Fibroblast of the aortic adventitia (primary cell): ENCODE measurements around the gene PAX1. TPM values are rescaled to one million over a fixed set of nuclear protein-coding genes. Genes with fewer than 3 reads are reported as not detected.

Source experiments
- small RNA-seq: library from RNA; depleted of rRNA; stranded (forward); fragments of <200 nt; gene quantifications from one replicate; pipeline ENCODE3, GENCODE V24; 2012
- total RNA-seq: library from RNA; depleted of rRNA; stranded (reverse); fragments of >200 nt; gene quantifications from 2 replicates; pipeline ENCODE4 v1.2.3, GENCODE V29; 2012; ENCODE audit warnings: low replicate concordance

PAX1 gene
- total RNA-seq, 1 donor: not detected

Small RNA genes within 50 kb of the gene (small RNA-seq; reads per million reads assigned to genes)
- not detected for gene RPL41P1

Other genes with a start within 250 kb of the PAX1 start
- not detected in 2 replicates for gene NKX2-2, start 191.6 kb upstream of the PAX1 start, total RNA-seq